GM12875 (cell line): Measurements from ENCODE around the gene VTI1A.

Source experiments
- H3K4me3 ChIP-seq: one replicate; pipeline ENCODE4 v1.5.1; 2011; ENCODE audit warnings: low read depth, low read length, control low read depth
- CTCF ChIP-seq: IDR thresholded peaks from 2 replicates; pipeline ENCODE4 v1.5.1; 2011; ENCODE audit warnings: low read depth, mild to moderate bottlenecking, control low read depth, inconsistent platforms, low read length, moderate library complexity, borderline replicate concordance; ENCODE audit not compliant: insufficient read depth

Gene VTI1A

DNA sequence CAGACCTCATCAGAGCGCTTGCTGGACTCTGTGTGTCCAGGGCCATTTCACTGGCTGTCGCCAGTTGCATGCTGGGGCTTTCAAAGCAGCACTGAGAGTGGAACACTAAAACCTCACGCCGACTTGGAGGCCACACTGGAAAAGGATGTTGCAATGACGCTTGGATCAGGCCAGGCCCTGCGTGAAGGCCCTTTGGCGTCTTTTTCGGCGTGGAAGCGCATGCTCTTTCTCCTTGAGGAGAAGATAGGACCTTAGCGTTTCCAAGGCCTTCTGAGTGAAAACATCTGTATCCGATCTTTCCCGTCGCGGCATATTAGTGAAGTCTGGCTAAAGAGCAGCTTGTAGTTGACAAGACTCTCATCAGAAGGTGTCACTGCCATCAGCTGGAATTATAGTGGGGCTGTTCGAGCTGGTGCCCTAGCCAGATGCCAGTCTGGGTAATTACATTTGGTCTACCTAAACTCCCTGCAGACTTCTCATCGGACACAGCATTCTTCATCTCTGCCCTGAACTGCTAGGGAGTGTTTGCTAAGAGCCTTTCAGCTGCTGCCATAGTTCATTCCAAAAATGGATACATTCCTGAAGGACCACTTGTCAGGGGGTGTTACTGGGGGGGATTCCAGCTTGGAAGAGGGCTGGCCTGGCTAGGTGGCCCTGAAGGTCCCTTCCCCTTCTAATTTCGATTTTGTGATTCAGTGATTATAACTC, 335.3 kb downstream of the VTI1A start:
- TF ChIP-seq CTCF: no peak
- H3K4me3 ChIP-seq: no peak overlapping the region

DNA sequence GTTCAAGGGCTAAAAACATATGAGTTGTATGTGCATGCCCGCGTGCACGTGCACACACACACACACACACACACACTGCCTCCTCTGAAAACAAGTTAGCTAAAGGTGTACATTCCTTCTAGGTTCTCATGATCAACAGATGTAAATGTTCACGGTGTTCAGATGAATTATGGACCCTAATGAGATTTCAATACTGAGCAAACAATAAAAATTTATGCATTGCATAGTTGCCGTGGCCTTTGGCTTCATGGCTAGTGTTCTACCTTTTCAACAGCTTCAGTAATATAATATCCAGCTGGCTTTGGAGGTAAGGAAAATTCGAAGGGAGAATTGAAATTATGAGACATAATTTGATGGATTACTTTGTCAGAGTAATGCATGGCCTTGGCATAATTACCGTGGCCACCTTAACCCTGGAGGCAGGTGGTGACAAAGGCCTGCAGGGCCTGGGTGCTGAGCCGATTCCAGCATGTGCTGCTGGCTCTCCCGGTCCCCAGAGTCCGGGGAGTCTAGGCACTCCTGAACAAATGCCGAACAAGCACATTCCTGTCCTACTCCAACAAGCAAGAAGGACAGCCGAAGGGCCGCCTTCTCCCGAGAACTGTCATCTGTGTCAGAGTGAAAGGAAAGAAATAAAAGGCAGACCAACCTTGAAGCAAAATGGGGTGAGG, 336.5 kb downstream of the VTI1A start:
- TF ChIP-seq CTCF: no peak

GRCh38 chr10:112784022-112784461, 337.0 kb downstream of the VTI1A start:
- TF ChIP-seq CTCF: no peak
- H3K4me3 ChIP-seq: no peak overlapping the region

More for the DNA sequence above, 336.5 kb downstream of the VTI1A start:
- no peak overlapping the region for H3K4me3 ChIP-seq

- H3K4me3 ChIP-seq: no peak overlapping the region
- TF ChIP-seq CTCF: no peak
These were observed 338.1 kb downstream of the VTI1A start for GRCh38 chr10:112785089-112785488.

DNA sequence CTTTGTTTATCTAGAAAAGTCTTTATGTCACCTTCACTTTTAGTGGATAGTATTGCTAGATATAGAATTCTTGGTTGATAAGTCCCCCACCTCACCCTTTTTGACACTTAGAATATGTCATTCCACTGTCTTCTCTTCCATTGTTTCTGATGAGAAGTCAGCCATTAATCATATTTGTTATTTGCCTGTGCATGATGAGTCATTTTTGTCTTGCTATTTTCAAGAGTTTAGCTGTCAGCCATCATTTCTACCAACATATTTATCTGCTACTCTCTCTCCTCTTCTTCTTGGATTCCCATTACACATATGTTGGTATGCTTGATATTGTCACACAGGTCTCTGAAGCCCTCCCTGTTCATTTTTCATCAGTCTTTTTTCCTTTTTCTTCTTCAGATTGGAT, 342.2 kb downstream of the VTI1A start:
- no peak overlapping the region for H3K4me3 ChIP-seq
- no peak for TF ChIP-seq CTCF

DNA sequence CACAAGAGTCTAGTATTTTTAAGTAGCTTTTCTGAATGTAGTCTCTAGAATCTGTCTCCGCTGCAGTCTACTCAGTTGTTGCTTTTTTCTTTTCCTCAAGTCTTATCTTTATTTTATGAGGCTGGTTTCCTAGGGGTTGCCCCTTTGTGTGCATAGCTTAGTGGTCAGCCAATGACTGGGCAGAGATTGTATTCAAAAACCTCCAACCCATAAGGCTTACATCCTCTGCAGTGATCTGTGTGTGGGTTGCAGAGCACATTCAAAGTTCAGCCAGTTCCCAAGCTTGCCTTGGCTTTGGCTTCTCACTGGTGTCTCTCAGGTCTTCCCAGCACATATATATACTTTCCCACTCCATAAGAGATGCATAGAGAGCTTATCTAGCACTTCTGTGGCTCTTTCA, 343.0 kb downstream of the VTI1A start:
- no peak for TF ChIP-seq CTCF
- H3K4me3 ChIP-seq: no peak overlapping the region

DNA sequence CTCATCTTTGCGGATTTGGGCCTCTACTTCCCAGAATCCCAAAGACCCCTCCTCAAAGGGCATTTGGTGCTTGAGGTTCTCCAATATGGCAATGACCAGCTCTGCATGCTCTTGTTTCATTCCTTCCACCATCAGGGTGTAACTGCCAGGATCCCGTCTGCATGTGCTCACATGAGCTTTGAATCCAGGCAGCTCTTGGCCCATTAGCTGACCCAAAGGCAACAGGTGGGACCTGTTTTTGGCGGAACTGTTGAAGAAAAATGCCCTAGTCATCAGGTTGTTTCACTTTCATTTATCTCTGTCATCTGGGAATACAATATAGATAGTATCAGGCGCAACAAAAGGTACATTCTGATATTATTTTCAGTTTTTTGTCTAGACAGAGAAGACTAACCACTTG, 343.9 kb downstream of the VTI1A start:
- TF ChIP-seq CTCF: no peak
- no peak overlapping the region for H3K4me3 ChIP-seq
